Measurements from ENCODE around the gene RILPL1. TPM values are rescaled to one million over a fixed set of nuclear protein-coding genes. Genes with fewer than 3 reads are reported as not detected.
A peak's percentile ranks its signal among the peaks of the same experiment; 100 is the strongest.

RILPL1 gene
- total and polyA plus RNA-seq, 10 of the 15 experiments (the other 5 are each of a cell fraction or from before 2014, with no cell fraction given) = 0.05 to 0.61 (median 0.25) TPM

GRCh38 chr12:123457980-123458779, 75.3 kb downstream of the RILPL1 start, which contains the start of gene SNRNP35 (continued):
- TF ChIP-seq, protein P1, sequence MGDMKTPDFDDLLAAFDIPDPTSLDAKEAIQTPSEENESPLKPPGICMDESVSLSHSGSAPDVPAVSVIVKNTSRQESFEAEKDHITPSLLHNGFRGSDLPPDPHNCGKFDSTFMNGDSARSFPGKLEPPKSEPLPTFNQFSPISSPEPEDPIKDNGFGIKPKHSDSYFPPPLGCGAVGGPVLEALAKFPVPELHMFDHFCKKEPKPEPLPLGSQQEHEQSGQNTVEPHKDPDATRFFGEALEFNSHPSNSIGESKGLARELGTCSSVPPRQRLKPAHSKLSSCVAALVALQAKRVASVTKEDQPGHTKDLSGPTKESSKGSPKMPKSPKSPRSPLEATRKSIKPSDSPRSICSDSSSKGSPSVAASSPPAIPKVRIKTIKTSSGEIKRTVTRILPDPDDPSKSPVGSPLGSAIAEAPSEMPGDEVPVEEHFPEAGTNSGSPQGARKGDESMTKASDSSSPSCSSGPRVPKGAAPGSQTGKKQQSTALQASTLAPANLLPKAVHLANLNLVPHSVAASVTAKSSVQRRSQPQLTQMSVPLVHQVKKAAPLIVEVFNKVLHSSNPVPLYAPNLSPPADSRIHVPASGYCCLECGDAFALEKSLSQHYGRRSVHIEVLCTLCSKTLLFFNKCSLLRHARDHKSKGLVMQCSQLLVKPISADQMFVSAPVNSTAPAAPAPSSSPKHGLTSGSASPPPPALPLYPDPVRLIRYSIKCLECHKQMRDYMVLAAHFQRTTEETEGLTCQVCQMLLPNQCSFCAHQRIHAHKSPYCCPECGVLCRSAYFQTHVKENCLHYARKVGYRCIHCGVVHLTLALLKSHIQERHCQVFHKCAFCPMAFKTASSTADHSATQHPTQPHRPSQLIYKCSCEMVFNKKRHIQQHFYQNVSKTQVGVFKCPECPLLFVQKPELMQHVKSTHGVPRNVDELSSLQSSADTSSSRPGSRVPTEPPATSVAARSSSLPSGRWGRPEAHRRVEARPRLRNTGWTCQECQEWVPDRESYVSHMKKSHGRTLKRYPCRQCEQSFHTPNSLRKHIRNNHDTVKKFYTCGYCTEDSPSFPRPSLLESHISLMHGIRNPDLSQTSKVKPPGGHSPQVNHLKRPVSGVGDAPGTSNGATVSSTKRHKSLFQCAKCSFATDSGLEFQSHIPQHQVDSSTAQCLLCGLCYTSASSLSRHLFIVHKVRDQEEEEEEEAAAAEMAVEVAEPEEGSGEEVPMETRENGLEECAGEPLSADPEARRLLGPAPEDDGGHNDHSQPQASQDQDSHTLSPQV (IDR thresholded peaks at IDR 0.05) = no peak
- TF ChIP-seq ZNF384 (IDR thresholded peaks at IDR 0.05; ENCODE audit: borderline replicate concordance, low read depth, low read length) = peak; percentile 85
- TF ChIP-seq, protein P2, sequence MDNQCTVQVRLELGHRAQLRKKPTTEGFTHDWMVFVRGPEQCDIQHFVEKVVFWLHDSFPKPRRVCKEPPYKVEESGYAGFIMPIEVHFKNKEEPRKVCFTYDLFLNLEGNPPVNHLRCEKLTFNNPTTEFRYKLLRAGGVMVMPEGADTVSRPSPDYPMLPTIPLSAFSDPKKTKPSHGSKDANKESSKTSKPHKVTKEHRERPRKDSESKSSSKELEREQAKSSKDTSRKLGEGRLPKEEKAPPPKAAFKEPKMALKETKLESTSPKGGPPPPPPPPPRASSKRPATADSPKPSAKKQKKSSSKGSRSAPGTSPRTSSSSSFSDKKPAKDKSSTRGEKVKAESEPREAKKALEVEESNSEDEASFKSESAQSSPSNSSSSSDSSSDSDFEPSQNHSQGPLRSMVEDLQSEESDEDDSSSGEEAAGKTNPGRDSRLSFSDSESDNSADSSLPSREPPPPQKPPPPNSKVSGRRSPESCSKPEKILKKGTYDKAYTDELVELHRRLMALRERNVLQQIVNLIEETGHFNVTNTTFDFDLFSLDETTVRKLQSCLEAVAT (IDR thresholded peaks at IDR 0.05) = peak; percentile 22; the same call in 1 of the 2 replicates
- TF ChIP-seq BRCA1 (IDR thresholded peaks at IDR 0.05; ENCODE audit: low read depth, low read length) = no peak
- peak; percentile 64; the same call in 1 of the 2 replicates for TF ChIP-seq TCF3 (IDR thresholded peaks at IDR 0.05; ENCODE audit: borderline replicate concordance, insufficient read depth, low read depth, low read length)
- no peak for TF ChIP-seq PAX5 (IDR thresholded peaks at IDR 0.05; ENCODE audit: borderline replicate concordance, low read depth, low read length)
- no peak for TF ChIP-seq ZZZ3 (IDR thresholded peaks at IDR 0.05; ENCODE audit: control insufficient read depth, insufficient read length, low read depth)
- TF ChIP-seq JUND (IDR thresholded peaks at IDR 0.05; ENCODE audit: low read depth, low read length) = no peak
- TF ChIP-seq, protein P3, sequence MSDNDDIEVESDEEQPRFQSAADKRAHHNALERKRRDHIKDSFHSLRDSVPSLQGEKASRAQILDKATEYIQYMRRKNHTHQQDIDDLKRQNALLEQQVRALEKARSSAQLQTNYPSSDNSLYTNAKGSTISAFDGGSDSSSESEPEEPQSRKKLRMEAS (IDR thresholded peaks at IDR 0.05; ENCODE audit: low read depth, low read length) = peak; percentile 20; the same call in 1 of the 2 replicates
- no peak for TF ChIP-seq NFIC (IDR thresholded peaks at IDR 0.05; ENCODE audit: low read depth, low read length)
- peak; percentile 26 to 37; a peak in 2 of 4 replicates for TF ChIP-seq BHLHE40 (IDR thresholded peaks at IDR 0.05; ENCODE audit: borderline replicate concordance in 1 of 2, low read depth in 2 of 2, low read length in 1 of 2)
- TF ChIP-seq CUX1 (IDR thresholded peaks at IDR 0.05; ENCODE audit: insufficient replicate concordance, low read depth, low read length) = no peak
- TF ChIP-seq, protein P4, sequence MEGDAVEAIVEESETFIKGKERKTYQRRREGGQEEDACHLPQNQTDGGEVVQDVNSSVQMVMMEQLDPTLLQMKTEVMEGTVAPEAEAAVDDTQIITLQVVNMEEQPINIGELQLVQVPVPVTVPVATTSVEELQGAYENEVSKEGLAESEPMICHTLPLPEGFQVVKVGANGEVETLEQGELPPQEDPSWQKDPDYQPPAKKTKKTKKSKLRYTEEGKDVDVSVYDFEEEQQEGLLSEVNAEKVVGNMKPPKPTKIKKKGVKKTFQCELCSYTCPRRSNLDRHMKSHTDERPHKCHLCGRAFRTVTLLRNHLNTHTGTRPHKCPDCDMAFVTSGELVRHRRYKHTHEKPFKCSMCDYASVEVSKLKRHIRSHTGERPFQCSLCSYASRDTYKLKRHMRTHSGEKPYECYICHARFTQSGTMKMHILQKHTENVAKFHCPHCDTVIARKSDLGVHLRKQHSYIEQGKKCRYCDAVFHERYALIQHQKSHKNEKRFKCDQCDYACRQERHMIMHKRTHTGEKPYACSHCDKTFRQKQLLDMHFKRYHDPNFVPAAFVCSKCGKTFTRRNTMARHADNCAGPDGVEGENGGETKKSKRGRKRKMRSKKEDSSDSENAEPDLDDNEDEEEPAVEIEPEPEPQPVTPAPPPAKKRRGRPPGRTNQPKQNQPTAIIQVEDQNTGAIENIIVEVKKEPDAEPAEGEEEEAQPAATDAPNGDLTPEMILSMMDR (IDR thresholded peaks at IDR 0.05 in 2 of 3, conservative IDR thresholded peaks at IDR 0.05 in 1 of 3; ENCODE audit: control insufficient read depth in 2 of 3, extremely low read depth in 1 of 3, insufficient read depth in 1 of 3, low read depth in 3 of 3, low read length in 3 of 3) = no peak
- peak; percentile 76; the same call in 1 of the 2 replicates for TF ChIP-seq RBBP5 (conservative IDR thresholded peaks at IDR 0.05)

Data from GM12878 (cell line).